Neural progenitor cell (in vitro differentiated cells): ENCODE data around the gene GNAQ.

Experiments
- CTCF ChIP-seq: fragments of 200-600 bp; sonication (generic); IDR thresholded peaks from 2 replicates; pipeline ENCODE4 v1.5.1; 2017; ENCODE audit warnings: antibody characterized with exemption, mild to moderate bottlenecking
- EZH2 ChIP-seq: fragments of 200-600 bp; sonication (generic); IDR thresholded peaks from 2 replicates; pipeline ENCODE4 v1.6.1; 2017; ENCODE audit warnings: antibody characterized with exemption, mild to moderate bottlenecking, moderate library complexity
- EZH2phosphoT487 ChIP-seq: fragments of 200-600 bp; sonication (generic); IDR thresholded peaks from 2 replicates; pipeline ENCODE4 v1.6.1; 2017; ENCODE audit warnings: antibody characterized with exemption

GRCh38 chr9:77916410-77916819 is 115.2 kb downstream of the GNAQ start:
- TF ChIP-seq EZH2 (no peak), CTCF (no peak), EZH2phosphoT487 (no peak)
